Activated CD4-positive, CD25-positive, alpha-beta regulatory T cell treated with anti-CD3 and anti-CD28 coated beads, Interleukin-2, amount 50 U/mL, for 24 hours (primary cell): ENCODE data around the gene KCNJ14.
A peak's percentile ranks its signal among the peaks of the same experiment; 100 is the strongest.
"Not testable (repeated sequence)": the region's sequence is repeated elsewhere in the genome, so short reads cannot be mapped to it uniquely, and the experiment has no call there.

Source experiments
- ATAC-seq, 2 donors: fragments of 150-1000 bp; cut with Tn5 transposase; one replicate each; pipeline ENCODE4 v1.10.0; 2021; ENCODE audit warnings: mild to moderate bottlenecking in 1 of 2, moderate library complexity in 1 of 2

Gene KCNJ14

GRCh38 chr19:48473161-48473966 is 18.0 kb downstream of the KCNJ14 start:
- no peak for ATAC-seq

- no peak for ATAC-seq
Measured at GRCh38 chr19:48474084-48474592, 18.8 kb downstream of the KCNJ14 start.

GRCh38 chr19:48475369-48476068 is 20.1 kb downstream of the KCNJ14 start:
- ATAC-seq = no peak

- ATAC-seq = no peak
Measured at GRCh38 chr19:48476176-48476575, 20.8 kb downstream of the KCNJ14 start.

GRCh38 chr19:48477067-48477685 is 21.8 kb downstream of the KCNJ14 start:
- ATAC-seq = no peak

GRCh38 chr19:48477698-48478338 is 22.4 kb downstream of the KCNJ14 start:
- ATAC-seq = no peak

- ATAC-seq = no peak
Measured at GRCh38 chr19:48478339-48479256, 23.2 kb downstream of the KCNJ14 start.

- ATAC-seq = no peak
Measured at GRCh38 chr19:48479686-48480085, 24.3 kb downstream of the KCNJ14 start.

- ATAC-seq = peak; percentile 31 to 57
Measured at GRCh38 chr19:48480183-48480557, 24.8 kb downstream of the KCNJ14 start.

- peak; percentile 77 to 79 for ATAC-seq
Measured at GRCh38 chr19:48480558-48481500, 25.5 kb downstream of the KCNJ14 start.

- ATAC-seq = no peak
Measured at GRCh38 chr19:48481846-48482639, 26.7 kb downstream of the KCNJ14 start.

GRCh38 chr19:48483301-48483700 is 27.9 kb downstream of the KCNJ14 start:
- no peak for ATAC-seq

- no peak for ATAC-seq
Measured at GRCh38 chr19:48484247-48484893, 29.0 kb downstream of the KCNJ14 start.

GRCh38 chr19:48484931-48485612 is 29.7 kb downstream of the KCNJ14 start:
- no peak for ATAC-seq

- not testable (repeated sequence) for ATAC-seq
Measured at GRCh38 chr19:48486706-48487105, 31.3 kb downstream of the KCNJ14 start.

- no peak for ATAC-seq
Measured at GRCh38 chr19:48487544-48487943, 32.2 kb downstream of the KCNJ14 start.

GRCh38 chr19:48487948-48488347 is 32.6 kb downstream of the KCNJ14 start:
- no peak for ATAC-seq

- not testable (repeated sequence) for ATAC-seq
Measured at GRCh38 chr19:48488478-48488877, 33.1 kb downstream of the KCNJ14 start.
